SK-N-MC (cell line): ENCODE measurements around the gene DBN1.

Experiments
- DNase-seq: peaks from one replicate; pipeline ENCODE4 v3.0.0-alpha.2; 2011; ENCODE audit warnings: low read depth, low spot score
- H3K27ac ChIP-seq: fragments of 200-600 bp; sonication (generic); 2 replicates; pipeline ENCODE4 v1.5.1; 2016; ENCODE audit warnings: mixed run types
- H3K36me3 ChIP-seq: fragments of 200-600 bp; sonication (generic); 2 replicates; pipeline ENCODE4 v1.6.1; 2017; ENCODE audit warnings: antibody characterized with exemption, low read length, mixed read lengths; ENCODE audit not compliant: insufficient read depth
- H3K4me3 ChIP-seq: fragments of 200-600 bp; sonication (generic); 2 replicates; pipeline ENCODE4 v1.5.1; 2016
- H3K9ac ChIP-seq: fragments of 200-600 bp; sonication (generic); 2 replicates; pipeline ENCODE4 v1.8.0; 2017; ENCODE audit warnings: mixed run types, mixed read lengths; ENCODE audit not compliant: insufficient read length
- H3K9me3 ChIP-seq: fragments of 200-600 bp; sonication (generic); 2 replicates; pipeline ENCODE4 v1.6.1; 2017; ENCODE audit warnings: low read depth, mild to moderate bottlenecking, antibody characterized with exemption, low read length, moderate library complexity, mixed read lengths
- EZH2 ChIP-seq: fragments of 200-600 bp; sonication (generic); IDR thresholded peaks from one replicate; pipeline ENCODE4 v1.6.1; 2017; ENCODE audit warnings: antibody characterized with exemption
- FOXP2 ChIP-seq: optimal IDR thresholded peaks from 2 replicates; pipeline ENCODE3; 2011; ENCODE audit warnings: mild to moderate bottlenecking, moderate library complexity; ENCODE audit not compliant: insufficient read depth; ENCODE audit errors: extremely low read length, control extremely low read depth
- POLR2AphosphoS5 ChIP-seq: IDR thresholded peaks from 2 replicates; pipeline ENCODE4 v1.6.1; 2012; ENCODE audit warnings: mild to moderate bottlenecking, low read depth, low read length, borderline replicate concordance

DBN1 gene

GRCh38 chr5:177428574-177429217, 44.7 kb downstream of the DBN1 start:
- H3K9me3 ChIP-seq = no peaks in the 10 kb centered on the region
- no peak overlapping the region for H3K9ac ChIP-seq
- no peak for DNase-seq
- no peak overlapping the region for H3K4me3 ChIP-seq
- H3K36me3 ChIP-seq = peaks cover 1% of the 10 kb centered on the region; the same call in 1 of the 2 replicates
- no peak for TF ChIP-seq EZH2
- no peak overlapping the region for H3K27ac ChIP-seq

GRCh38 chr5:177427919-177428573, 45.4 kb downstream of the DBN1 start:
- H3K9ac ChIP-seq = no peak overlapping the region
- H3K9me3 ChIP-seq = no peaks in the 10 kb centered on the region
- peak overlapping the region; percentile 88 for H3K4me3 ChIP-seq
- DNase-seq = no peak
- H3K27ac ChIP-seq = no peak overlapping the region
- H3K36me3 ChIP-seq = no peaks in the 10 kb centered on the region; the same call in 1 of the 2 replicates
- TF ChIP-seq POLR2AphosphoS5 (no peak), EZH2 (no peak), FOXP2 (no peak)

GRCh38 chr5:177427211-177427822, 46.1 kb downstream of the DBN1 start:
- Histone ChIP-seq H3K9ac (peak overlapping the region; percentile 92), H3K9me3 (no peaks in the 10 kb centered on the region), H3K36me3 (no peaks in the 10 kb centered on the region; the same call in 1 of the 2 replicates), H3K4me3 (peak overlapping the region; percentile 88), H3K27ac (no peak overlapping the region)
- TF ChIP-seq EZH2 = no peak
- TF ChIP-seq POLR2AphosphoS5 = no peak
- TF ChIP-seq FOXP2 = no peak
- no peak for DNase-seq

GRCh38 chr5:177426566-177427210, 46.7 kb downstream of the DBN1 start, which contains the start of gene GRK6:
Gene GRK6, plus strand, starts transcription at chr5:177426676. Its CDS starts 170 bp downstream, at chr5:177426846.
- Histone ChIP-seq H3K9ac (peak within 1 kb of the TSS; percentile 92), H3K4me3 (peak within 1 kb of the TSS; percentile 99), H3K27ac (peak within 1 kb of the TSS; percentile 61), H3K36me3 (no peaks in the 10 kb centered on the region), H3K9me3 (no peaks in the 10 kb centered on the region)
- TF ChIP-seq EZH2 = no peak
- TF ChIP-seq FOXP2 = no peak
- no peak for TF ChIP-seq POLR2AphosphoS5
- no peak for DNase-seq

- peak overlapping the region; percentile 61 for H3K27ac ChIP-seq
- no peaks in the 10 kb centered on the region for H3K36me3 ChIP-seq
- peak overlapping the region; percentile 99 for H3K4me3 ChIP-seq
- H3K9me3 ChIP-seq = no peaks in the 10 kb centered on the region
- TF ChIP-seq FOXP2 (peak; percentile 50), POLR2AphosphoS5 (peak; percentile 86), EZH2 (no peak)
- DNase-seq = peak; percentile 99
- peak overlapping the region; percentile 89 for H3K9ac ChIP-seq
Observed at GRCh38 chr5:177425801-177426565, 47.5 kb downstream of the DBN1 start.

- H3K9me3 ChIP-seq = no peaks in the 10 kb centered on the region
- peak overlapping the region; percentile 61; the same call in 1 of the 2 replicates for H3K27ac ChIP-seq
- no peak for TF ChIP-seq EZH2
- TF ChIP-seq POLR2AphosphoS5 = no peak
- TF ChIP-seq FOXP2 = no peak
- no peaks in the 10 kb centered on the region for H3K36me3 ChIP-seq
- H3K4me3 ChIP-seq = peak overlapping the region; percentile 99
- H3K9ac ChIP-seq = peak overlapping the region; percentile 89
- no peak for DNase-seq
Observed at GRCh38 chr5:177425196-177425800, 48.1 kb downstream of the DBN1 start.

GRCh38 chr5:177423671-177424070, 49.8 kb downstream of the DBN1 start:
- no peak overlapping the region for H3K9ac ChIP-seq
- no peak overlapping the region for H3K4me3 ChIP-seq
- no peaks in the 10 kb centered on the region for H3K9me3 ChIP-seq
- H3K27ac ChIP-seq = no peak overlapping the region
- TF ChIP-seq EZH2 = no peak
- no peak for TF ChIP-seq FOXP2
- no peak for DNase-seq
- no peaks in the 10 kb centered on the region for H3K36me3 ChIP-seq
